Endothelial cell of hepatic sinusoid (primary cell): ENCODE data around the gene SYNJ2.
"Not testable (repeated sequence)": the region's sequence is repeated elsewhere in the genome, so short reads cannot be mapped to it uniquely, and the experiment has no call there.

Experiments used
- in situ Hi-C: cut with HindIII; loops from 2 replicates; pipeline ENCODE4 v1.10.0; 2017; ENCODE audit warnings: low sequenced_read_pairs

SYNJ2 gene, protein sequence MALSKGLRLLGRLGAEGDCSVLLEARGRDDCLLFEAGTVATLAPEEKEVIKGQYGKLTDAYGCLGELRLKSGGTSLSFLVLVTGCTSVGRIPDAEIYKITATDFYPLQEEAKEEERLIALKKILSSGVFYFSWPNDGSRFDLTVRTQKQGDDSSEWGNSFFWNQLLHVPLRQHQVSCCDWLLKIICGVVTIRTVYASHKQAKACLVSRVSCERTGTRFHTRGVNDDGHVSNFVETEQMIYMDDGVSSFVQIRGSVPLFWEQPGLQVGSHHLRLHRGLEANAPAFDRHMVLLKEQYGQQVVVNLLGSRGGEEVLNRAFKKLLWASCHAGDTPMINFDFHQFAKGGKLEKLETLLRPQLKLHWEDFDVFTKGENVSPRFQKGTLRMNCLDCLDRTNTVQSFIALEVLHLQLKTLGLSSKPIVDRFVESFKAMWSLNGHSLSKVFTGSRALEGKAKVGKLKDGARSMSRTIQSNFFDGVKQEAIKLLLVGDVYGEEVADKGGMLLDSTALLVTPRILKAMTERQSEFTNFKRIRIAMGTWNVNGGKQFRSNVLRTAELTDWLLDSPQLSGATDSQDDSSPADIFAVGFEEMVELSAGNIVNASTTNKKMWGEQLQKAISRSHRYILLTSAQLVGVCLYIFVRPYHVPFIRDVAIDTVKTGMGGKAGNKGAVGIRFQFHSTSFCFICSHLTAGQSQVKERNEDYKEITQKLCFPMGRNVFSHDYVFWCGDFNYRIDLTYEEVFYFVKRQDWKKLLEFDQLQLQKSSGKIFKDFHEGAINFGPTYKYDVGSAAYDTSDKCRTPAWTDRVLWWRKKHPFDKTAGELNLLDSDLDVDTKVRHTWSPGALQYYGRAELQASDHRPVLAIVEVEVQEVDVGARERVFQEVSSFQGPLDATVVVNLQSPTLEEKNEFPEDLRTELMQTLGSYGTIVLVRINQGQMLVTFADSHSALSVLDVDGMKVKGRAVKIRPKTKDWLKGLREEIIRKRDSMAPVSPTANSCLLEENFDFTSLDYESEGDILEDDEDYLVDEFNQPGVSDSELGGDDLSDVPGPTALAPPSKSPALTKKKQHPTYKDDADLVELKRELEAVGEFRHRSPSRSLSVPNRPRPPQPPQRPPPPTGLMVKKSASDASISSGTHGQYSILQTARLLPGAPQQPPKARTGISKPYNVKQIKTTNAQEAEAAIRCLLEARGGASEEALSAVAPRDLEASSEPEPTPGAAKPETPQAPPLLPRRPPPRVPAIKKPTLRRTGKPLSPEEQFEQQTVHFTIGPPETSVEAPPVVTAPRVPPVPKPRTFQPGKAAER (N-terminal part only)

DNA sequence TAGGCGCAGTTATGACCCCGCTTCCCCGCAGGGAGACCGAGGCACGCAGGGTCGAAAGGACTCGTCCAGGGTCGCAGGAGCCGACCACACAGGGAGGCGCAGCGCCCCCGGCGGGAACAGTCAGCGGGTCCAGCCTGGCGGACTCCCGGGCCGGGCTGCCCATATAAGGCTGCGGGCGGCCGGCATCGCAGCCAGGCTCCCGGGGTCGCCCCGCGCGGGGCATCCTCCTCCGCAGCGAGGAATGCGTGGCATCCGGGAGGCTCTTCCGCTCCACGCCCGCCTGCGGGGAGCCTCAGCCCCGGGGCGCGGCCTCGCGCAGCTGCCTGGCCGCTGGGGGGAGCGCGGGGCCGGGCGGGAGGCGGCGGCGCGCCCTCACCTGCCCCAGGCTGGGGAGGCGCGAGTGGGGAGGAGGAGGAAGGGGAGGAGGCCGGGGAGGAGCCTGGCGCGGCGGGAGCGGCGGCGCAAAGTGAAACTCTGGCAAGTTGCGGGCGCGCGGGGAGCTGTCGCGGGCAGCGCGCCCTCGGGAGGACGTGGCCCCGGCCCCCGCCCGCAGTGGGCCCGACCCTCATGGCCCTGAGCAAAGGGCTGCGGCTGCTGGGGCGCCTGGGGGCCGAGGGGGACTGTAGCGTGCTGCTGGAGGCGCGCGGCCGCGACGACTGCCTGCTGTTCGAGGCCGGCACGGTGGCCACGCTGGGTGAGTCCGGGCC is at the start of gene SYNJ2:
Gene SYNJ2, plus strand, starts transcription at position 469 of the 707 bp plus-strand sequence. Its CDS starts 99 bp downstream, at position 568.
- in situ Hi-C loops, result no loop called here

DNA sequence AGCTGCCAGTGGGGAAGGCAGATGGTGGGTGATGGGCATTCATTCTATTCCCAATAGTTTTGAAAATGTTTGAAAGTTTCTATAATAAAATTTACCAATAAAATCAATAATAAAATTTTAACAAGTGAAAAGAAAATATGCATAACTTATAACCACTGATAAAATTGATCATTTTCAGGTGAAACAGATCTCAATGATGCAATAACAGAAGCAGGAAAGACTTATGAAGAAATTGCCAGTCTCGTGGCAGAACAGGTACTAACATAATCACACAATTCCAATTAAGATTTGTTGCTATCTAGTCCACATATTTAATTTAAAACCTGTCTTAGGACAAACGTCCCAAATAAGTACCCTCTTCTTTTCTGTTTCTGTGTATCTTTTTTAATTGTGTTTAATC is 45.9 kb upstream of the SYNJ2 start:
- in situ Hi-C loops, result no loop called here

DNA sequence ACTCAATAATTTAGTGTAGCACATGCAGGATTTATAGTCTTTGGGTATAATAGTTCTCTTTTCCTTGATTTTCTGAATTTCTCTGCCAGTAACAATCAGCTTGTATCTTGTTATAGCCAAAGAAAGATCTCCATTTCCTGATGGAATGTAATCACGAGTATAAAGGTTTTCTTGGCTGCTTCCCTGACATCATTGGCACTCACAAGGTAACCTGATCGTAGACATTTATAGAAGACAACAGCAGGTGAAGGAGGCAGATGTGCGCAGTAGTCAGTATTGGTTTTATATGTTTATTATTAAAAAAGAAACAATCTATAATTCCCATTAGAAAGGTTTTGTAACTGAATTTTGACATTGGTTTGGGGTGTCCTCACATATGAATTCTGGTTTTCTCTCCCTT is 44.3 kb upstream of the SYNJ2 start:
- in situ Hi-C loops, result no loop called here

DNA sequence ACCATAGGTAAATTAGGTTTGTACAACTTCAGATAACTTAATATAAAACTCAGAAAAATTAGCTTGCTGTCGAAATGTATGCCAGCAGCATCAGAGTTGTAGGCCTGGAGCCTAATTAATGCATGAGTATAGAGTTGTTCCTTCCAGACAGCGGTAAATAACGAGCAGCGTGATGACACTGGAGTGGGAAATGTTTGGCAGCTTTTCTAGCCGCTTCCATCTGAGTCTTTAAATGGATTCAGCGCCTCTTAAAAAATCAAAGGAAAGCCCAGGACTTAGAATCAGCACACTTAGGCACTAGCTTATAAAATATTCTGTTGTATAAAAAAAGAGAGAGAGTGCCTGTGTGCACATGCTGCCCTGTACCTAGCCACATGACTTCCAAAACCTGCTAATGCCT is 43.7 kb upstream of the SYNJ2 start:
- in situ Hi-C loops, result no loop called here

DNA sequence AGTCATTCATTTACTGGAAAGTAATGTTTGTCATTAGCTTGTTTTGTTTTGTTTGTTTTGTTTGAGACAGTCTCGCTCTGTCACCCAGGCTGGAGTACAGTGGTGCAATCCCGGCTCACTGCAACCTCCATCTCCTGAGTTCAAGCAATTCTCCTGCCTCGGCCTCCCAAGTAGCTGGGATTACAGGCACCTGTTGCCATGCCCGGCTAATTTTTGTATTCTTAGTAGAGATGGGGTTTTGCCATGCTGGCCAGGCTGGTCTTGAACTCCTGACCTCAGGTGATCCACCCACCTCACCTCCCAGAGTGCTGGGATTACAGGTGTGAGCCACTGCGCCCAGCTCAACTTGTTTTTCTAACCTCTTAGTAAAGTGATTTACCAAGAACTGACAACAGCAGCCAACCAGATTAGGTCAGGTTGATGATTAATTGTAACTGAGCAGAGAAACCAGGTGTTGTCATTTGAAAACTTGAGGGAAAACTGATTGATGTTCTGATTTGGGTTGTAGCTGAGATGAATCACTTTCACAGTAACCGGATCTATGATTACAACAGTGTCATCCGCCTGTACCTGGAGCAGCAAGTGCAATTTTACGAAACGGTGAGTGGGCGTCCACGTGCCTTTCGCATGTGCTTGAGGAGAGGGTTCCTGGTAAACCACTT is 41.2 kb upstream of the SYNJ2 start:
- in situ Hi-C loops, result not testable (repeated sequence)

DNA sequence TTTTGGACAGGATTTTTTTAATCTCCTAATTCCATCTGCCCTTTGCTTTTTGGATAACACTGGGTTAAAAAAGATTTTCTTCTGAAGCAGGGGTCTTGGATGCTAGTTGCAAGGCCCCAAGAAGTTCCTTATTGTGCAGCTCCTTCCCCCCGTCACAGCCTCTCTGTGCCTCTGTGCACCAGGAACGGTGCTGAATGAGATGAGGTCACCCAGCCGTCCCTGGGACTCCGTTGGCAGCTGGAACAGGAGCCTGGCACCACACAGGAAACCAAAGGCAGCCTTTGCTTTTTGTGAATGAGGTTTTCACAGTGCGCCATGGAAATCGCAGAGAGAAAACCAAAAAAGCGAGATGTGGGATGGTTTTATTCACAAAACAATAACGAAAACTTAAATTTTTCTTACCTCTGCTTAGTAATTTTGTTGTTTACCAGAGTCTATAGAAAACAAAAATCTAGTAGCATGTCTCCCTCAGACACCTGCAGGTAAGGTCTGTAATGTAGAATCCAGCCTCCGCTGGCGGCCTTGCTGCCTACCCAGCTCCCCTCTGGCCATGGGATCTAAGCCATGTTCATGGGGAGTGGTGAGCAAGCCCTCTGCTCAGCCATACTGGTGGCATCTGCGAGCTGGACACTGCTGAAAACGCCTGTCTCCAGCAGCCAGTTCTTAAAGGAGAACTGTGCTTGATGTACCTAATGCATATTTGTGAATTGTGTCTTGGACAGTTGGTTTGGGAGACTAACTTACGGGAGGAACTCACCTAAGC is 40.4 kb upstream of the SYNJ2 start:
- in situ Hi-C loops, result no loop called here

DNA sequence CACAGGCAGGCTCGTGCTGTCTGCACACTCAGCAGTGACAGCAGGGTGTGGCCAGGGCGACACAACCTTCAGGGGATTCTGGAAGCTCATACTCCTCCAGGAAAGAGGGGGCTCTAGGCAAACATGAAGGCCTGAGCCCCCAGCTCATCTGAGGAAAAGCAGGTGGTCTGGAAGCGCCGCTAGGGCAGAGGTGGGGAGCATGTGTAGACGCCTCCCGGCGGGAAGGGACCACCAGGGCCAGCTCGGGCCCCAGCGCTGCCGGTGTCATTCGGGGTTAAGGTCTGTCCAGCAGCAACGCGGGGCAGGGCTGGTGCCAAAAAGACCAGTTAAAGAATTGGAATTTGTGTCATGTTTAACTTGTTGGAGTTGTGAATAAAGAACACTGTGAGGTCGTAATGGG is 39.3 kb upstream of the SYNJ2 start:
- in situ Hi-C loops, result no loop called here

DNA sequence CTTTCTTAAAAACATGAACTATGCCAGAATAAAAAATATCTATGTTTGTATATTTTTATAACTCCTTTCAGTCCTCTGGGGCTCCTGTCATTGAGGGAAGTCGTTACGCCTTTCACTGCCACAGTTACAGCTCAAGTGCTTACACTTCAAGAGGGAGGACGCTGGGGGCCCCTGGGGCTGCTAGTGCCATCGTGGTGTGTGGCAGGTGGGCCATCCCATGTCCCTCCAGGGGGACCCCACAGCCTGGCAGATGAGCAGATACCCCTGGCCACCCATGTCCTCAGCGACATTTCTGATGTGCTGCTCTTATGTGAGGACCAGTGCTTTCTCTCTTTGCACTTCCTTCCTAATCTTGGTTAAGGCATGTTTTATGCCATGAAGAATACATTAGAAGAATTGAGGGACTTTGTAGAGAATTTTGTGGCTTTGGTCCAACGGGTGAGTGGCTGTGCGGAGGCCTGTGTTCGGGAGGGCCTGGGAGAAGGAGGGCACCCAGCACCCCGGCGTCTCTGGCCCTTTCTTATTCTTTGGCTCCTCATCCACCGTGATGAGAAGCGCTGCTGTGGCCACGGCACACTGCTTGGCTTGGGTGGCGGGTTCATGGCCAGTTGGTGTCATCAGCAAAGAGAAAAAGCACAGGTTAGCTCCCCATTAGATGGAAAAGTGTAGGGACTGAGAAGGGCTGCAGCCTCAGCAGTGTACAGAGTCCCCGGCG is 38.3 kb upstream of the SYNJ2 start:
- in situ Hi-C loops, result no loop called here

DNA sequence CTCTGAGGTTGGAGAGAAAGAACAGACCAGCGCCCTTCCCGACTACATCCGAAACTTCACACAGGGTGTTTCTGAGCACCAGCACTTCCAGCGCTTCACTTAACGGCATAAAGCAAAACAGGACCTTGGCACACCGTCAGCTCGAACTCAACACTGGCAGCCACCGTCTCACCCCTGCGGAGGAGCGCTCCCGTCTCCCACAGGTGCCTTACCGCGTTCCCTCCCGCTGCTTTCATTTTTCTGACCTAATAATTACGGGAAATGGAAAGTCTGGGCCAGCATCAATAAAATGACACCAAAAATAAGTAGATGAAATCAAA is 37.7 kb upstream of the SYNJ2 start:
- in situ Hi-C loops, result no loop called here

DNA sequence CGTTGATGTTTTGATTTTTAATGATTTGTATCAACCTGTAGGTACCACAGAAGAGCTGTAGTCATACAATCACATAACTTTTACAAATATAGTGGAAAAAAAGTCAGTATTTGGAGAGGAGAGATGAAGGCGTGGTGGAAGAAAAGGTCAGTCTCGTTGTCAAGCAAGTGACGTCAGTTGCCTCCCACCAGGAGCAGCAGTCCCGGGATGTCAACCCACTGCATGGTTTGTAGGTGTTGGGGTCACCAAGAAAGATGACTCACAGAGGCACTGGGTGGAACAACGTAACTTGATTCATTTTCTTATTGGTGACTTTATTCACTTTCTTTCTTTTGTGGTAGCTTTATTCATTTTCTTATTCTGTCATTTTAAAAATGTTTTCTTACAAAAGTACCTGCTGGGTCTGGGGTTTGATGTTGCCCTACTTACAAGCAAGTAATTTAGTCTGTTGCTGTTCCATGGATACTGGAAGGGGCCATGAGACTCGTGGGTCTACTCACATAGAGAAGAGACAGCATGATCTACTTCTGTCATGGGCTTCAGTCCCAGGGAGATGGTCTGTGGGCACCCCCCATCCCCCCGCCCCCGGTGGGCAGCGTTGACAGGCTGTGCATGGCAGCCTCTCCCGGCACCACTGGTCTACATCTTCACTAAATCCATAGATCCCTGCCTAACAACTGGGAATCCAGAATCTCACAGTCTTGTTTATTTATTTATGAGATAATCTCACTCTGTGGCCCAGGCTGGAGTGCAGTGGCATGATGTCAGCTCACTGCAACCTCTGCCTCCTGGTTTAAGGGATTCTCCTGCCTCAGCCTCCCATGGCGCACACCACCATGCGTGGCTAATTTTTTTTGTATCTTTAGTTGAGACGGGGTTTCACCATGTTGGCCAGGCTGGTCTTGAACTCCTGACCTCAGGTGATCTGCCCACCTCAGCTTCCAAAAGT is 36.4 kb upstream of the SYNJ2 start:
- in situ Hi-C loops, result no loop called here

DNA sequence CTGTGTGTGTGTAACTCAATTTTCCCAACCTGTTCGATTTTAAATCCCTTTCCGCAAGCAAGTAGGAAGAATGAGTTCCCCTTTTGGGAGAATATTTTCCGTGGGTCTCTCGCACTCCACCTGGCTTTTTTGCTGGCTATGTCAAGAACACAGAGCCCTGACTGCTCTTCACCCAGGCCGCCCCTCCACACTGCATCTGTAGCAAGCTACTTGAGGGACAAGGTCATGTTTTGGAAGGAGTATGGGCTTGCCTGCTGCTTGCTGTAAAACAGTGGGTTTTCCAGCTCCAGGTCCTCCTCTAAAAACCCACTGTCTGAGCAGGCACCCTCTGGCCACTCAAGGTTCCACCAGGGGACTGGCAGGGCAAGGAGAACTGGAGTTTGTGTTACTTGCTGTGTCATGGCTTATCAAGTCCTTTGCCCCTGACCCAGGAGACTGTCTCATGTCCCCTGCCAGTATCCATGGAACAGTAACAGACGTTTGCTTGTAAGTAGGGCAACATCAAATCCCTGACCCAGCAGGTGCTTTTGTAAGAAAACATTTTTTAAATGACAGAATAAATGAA is 35.5 kb upstream of the SYNJ2 start:
- in situ Hi-C loops, result no loop called here

DNA sequence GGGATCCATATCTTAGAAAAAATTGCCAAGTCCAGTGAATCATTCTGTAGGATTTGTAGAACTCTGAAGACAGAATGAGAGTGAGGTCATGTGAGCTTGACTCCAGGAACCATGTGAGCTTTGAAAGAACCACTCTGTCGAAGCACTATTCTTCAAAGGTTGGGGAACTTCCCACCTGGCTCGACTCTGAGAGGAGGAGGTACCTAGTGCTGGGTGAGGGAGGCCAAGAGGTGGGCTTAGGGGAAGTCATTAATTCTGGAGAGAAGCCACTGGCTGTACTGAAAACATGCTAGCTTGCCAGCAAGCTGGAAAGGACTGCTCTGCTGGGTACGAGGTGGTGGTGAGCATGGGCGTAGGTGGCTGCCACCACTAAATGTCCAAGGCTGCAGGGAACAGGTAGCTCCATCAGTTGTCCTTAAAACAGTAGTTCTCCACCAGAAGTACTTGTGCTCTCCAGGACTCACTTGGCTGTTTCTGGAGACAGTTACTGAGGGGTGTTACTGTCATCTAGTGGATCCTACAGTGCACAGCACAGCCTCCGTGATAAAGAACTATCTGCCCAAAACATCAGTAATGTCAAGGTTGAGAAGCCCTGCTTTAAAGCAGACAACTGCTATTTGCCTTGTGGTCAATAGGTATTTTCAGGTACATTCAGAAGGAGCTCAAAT is 34.7 kb upstream of the SYNJ2 start:
- in situ Hi-C loops, result no loop called here

DNA sequence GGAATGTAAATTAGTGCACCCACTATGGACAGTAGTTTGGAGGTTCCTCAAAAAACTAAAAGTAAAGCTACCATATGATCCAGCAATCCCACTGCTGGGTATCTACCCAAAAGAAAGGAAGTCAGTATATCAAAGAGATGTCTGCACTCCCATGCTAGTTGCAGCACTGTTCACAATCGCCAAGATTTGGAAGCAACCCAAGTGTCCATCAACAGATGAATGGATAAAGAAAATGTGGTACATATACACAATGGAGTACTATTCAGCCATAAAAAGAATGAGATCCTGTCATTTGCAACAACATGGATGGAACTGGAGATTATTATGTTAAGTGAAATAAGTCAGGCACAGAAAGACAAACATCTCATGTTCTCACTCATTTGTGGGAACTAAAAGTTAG is 30.8 kb upstream of the SYNJ2 start:
- in situ Hi-C loops, result not testable (repeated sequence)

DNA sequence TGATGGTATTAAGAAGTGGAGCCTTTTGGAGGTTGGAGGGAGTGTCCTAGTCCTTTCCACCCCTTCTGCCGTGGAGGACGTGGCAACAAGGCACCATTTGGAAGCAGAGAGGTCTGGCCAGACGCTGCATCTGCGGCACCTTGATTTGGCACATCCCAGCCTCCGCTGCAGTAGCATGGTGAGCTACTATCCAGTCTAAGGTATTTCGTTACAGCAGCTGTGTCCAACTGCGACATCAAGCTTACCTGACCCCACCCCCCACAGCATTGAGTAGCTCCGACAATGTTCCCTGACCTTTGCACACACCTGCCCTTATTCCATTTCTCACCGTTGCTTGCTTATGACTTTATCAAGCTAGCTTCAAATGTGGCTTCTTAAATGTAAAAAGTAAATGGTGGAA is 29.8 kb upstream of the SYNJ2 start:
- in situ Hi-C loops, result no loop called here

DNA sequence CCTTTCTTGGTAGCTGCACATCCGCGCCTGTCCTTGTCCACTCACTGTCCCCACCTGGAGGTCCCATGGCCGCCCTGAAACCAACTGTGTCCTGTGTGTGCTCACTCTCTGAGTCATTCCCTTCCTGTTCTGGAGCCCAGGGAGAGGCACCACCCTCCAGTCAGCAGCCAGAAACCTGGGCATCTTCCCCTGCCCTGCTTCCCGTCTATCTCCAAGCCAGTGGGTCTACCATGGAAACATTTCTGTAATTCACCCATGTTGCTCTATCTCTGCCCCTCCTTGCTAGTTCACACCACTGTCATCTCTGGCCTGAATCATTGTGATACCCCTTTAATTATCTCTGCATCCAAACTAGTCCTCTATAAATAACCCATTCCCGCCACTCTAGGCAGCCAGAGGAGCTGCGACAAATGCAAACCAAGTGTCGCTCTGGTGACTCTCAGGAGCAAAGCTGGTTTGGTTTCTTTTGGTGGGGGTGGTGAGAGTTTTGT is 28.8 kb upstream of the SYNJ2 start:
- in situ Hi-C loops, result no loop called here

DNA sequence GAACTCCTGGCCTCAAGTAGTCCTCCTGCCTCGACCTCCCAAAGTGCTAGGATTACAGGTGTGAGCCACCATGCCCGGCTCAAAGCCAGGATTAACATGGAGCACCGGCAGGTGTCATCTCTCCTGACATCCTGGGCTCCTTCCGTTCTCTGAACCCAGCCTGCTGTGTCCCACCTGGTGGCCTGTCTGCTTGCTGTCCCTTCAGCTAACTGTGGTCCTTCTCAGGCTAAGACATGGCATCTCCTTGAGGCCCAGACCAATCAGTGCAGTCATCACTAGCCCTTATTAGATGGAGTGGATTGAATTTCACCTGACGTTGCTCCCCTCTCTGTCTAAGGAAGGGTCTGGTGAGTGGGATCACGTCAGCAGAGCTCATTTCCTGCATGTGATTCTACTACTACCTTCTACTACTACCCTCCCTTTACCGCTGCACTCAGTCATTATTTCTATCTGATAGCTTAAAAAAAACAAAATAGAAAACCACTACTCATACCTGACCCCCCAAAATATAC is 28.0 kb upstream of the SYNJ2 start:
- in situ Hi-C loops, result no loop called here
